ENCODE data around the gene KCNK6.

The KCNK6 gene

GRCh38 chr19:38285567-38285966 lies 34.1 kb upstream of the KCNK6 start:
- Mint-ChIP-seq H3K27ac (peak overlapping the region; percentile 89), H3K36me3 (ENCODE audit: low read depth) (peaks cover 97% of the 10 kb centered on the region), H3K4me1 (ENCODE audit: low read depth) (peaks cover 89% of the 10 kb centered on the region), H3K4me3 (peak overlapping the region; percentile 32), H3K9me3 (no peaks in the 10 kb centered on the region), H3K27me3 (no peaks in the 10 kb centered on the region)
- intact Hi-C loops (cut with micrococcal nuclease) = loop anchor here (2.0 to 5.0 kb wide), 2 partner anchors 35 to 38 kb away; no protein-coding TSS in a partner anchor

- Mint-ChIP-seq H3K4me1 (ENCODE audit: low read depth) (peaks cover 85% of the 10 kb centered on the region), H3K9me3 (no peaks in the 10 kb centered on the region), H3K27ac (peak overlapping the region; percentile 89), H3K27me3 (no peaks in the 10 kb centered on the region), H3K36me3 (ENCODE audit: low read depth) (peaks cover 97% of the 10 kb centered on the region), H3K4me3 (peak overlapping the region; percentile 78)
- intact Hi-C loops (cut with micrococcal nuclease) = loop anchor here (5.0 kb wide), 1 partner anchor 40 kb away; no protein-coding TSS in a partner anchor
Observed at GRCh38 chr19:38287604-38288003, 32.0 kb upstream of the KCNK6 start.

- peak overlapping the region; percentile 78 for H3K4me3 Mint-ChIP-seq
- no peaks in the 10 kb centered on the region for H3K9me3 Mint-ChIP-seq
- intact Hi-C loops (cut with micrococcal nuclease) = loop anchor here (5.0 kb wide), 1 partner anchor 41 kb away; no protein-coding TSS in a partner anchor
- H3K4me1 Mint-ChIP-seq (ENCODE audit: low read depth) = peaks cover 85% of the 10 kb centered on the region
- H3K36me3 Mint-ChIP-seq (ENCODE audit: low read depth) = peaks cover 100% of the 10 kb centered on the region
- H3K27ac Mint-ChIP-seq = peak overlapping the region; percentile 89
- no peaks in the 10 kb centered on the region for H3K27me3 Mint-ChIP-seq
Observed at GRCh38 chr19:38288123-38288855, 31.4 kb upstream of the KCNK6 start.

- intact Hi-C loops (cut with micrococcal nuclease) = loop anchor here (5.0 kb wide), 1 partner anchor 43 kb away; no protein-coding TSS in a partner anchor
- Mint-ChIP-seq H3K27ac (peak overlapping the region; percentile 59), H3K27me3 (no peaks in the 10 kb centered on the region), H3K4me1 (ENCODE audit: low read depth) (peaks cover 72% of the 10 kb centered on the region), H3K4me3 (no peak overlapping the region), H3K9me3 (no peaks in the 10 kb centered on the region), H3K36me3 (ENCODE audit: low read depth) (peaks cover 100% of the 10 kb centered on the region)
Observed at GRCh38 chr19:38289955-38290354, 29.7 kb upstream of the KCNK6 start.

GRCh38 chr19:38290631-38291147 lies 29.0 kb upstream of the KCNK6 start:
- intact Hi-C loops (cut with micrococcal nuclease) = no loop called here
- Mint-ChIP-seq H3K4me1 (ENCODE audit: low read depth) (peaks cover 68% of the 10 kb centered on the region), H3K36me3 (ENCODE audit: low read depth) (peaks cover 97% of the 10 kb centered on the region), H3K9me3 (no peaks in the 10 kb centered on the region), H3K27me3 (no peaks in the 10 kb centered on the region), H3K27ac (peak overlapping the region; percentile 59), H3K4me3 (no peak overlapping the region)

GRCh38 chr19:38291855-38292254 lies 27.8 kb upstream of the KCNK6 start:
- H3K27ac Mint-ChIP-seq = no peak overlapping the region
- intact Hi-C loops (cut with micrococcal nuclease) = no loop called here

GRCh38 chr19:38293281-38293680 lies 26.4 kb upstream of the KCNK6 start:
- peaks cover 47% of the 10 kb centered on the region for H3K4me1 Mint-ChIP-seq (ENCODE audit: low read depth)
- H3K9me3 Mint-ChIP-seq = no peaks in the 10 kb centered on the region
- intact Hi-C loops (cut with micrococcal nuclease) = no loop called here
- H3K36me3 Mint-ChIP-seq (ENCODE audit: low read depth) = peaks cover 77% of the 10 kb centered on the region
- peak overlapping the region; percentile 33 for H3K27ac Mint-ChIP-seq
- H3K4me3 Mint-ChIP-seq = no peak overlapping the region
- H3K27me3 Mint-ChIP-seq = no peaks in the 10 kb centered on the region

More at GRCh38 chr19:38291855-38292254, 27.8 kb upstream of the KCNK6 start:
- Mint-ChIP-seq H3K27me3 (no peaks in the 10 kb centered on the region), H3K4me1 (ENCODE audit: low read depth) (peaks cover 61% of the 10 kb centered on the region), H3K4me3 (no peak overlapping the region), H3K36me3 (ENCODE audit: low read depth) (peaks cover 91% of the 10 kb centered on the region), H3K9me3 (no peaks in the 10 kb centered on the region)

- H3K4me1 Mint-ChIP-seq (ENCODE audit: low read depth) = peaks cover 45% of the 10 kb centered on the region
- peak overlapping the region; percentile 33 for H3K27ac Mint-ChIP-seq
- H3K9me3 Mint-ChIP-seq = no peaks in the 10 kb centered on the region
- H3K36me3 Mint-ChIP-seq (ENCODE audit: low read depth) = peaks cover 73% of the 10 kb centered on the region
- H3K27me3 Mint-ChIP-seq = no peaks in the 10 kb centered on the region
- no peak overlapping the region for H3K4me3 Mint-ChIP-seq
- intact Hi-C loops (cut with micrococcal nuclease) = no loop called here
Observed at GRCh38 chr19:38294090-38294489, 25.6 kb upstream of the KCNK6 start.

GRCh38 chr19:38298821-38299680 lies 20.6 kb upstream of the KCNK6 start:
- Mint-ChIP-seq H3K9me3 (no peaks in the 10 kb centered on the region), H3K27ac (no peak overlapping the region), H3K36me3 (ENCODE audit: low read depth) (peaks cover 44% of the 10 kb centered on the region), H3K4me3 (no peak overlapping the region), H3K4me1 (ENCODE audit: low read depth) (peaks cover 23% of the 10 kb centered on the region), H3K27me3 (no peaks in the 10 kb centered on the region)
- intact Hi-C loops (cut with micrococcal nuclease) = no loop called here

GRCh38 chr19:38303517-38304351 lies 15.9 kb upstream of the KCNK6 start, which contains the start of gene C19orf33:
TSS of gene C19orf33 (plus strand) at chr19:38304251. CDS start at chr19:38304262, 11 bp downstream.
- intact Hi-C loops (cut with micrococcal nuclease) = no loop called here
- H3K27ac Mint-ChIP-seq = no peak within 1 kb of the TSS
- H3K9me3 Mint-ChIP-seq = no peaks in the 10 kb centered on the region
- H3K4me1 Mint-ChIP-seq (ENCODE audit: low read depth) = peaks cover 51% of the 10 kb centered on the region
- no peak within 1 kb of the TSS for H3K4me3 Mint-ChIP-seq
- H3K36me3 Mint-ChIP-seq (ENCODE audit: low read depth) = peaks cover 67% of the 10 kb centered on the region
- no peaks in the 10 kb centered on the region for H3K27me3 Mint-ChIP-seq

GRCh38 chr19:38304352-38304865 lies 15.2 kb upstream of the KCNK6 start:
- Mint-ChIP-seq H3K27ac (no peak overlapping the region), H3K4me3 (no peak overlapping the region), H3K9me3 (no peaks in the 10 kb centered on the region), H3K27me3 (no peaks in the 10 kb centered on the region), H3K36me3 (ENCODE audit: low read depth) (peaks cover 74% of the 10 kb centered on the region), H3K4me1 (ENCODE audit: low read depth) (peaks cover 58% of the 10 kb centered on the region)
- intact Hi-C loops (cut with micrococcal nuclease) = no loop called here

- intact Hi-C loops (cut with micrococcal nuclease) = no loop called here
- Mint-ChIP-seq H3K27ac (no peak overlapping the region), H3K4me1 (ENCODE audit: low read depth) (peaks cover 64% of the 10 kb centered on the region), H3K27me3 (no peaks in the 10 kb centered on the region), H3K4me3 (no peak overlapping the region), H3K36me3 (ENCODE audit: low read depth) (peaks cover 79% of the 10 kb centered on the region), H3K9me3 (no peaks in the 10 kb centered on the region)
Observed at GRCh38 chr19:38304866-38305429, 14.7 kb upstream of the KCNK6 start.

GRCh38 chr19:38306236-38306635 lies 13.4 kb upstream of the KCNK6 start:
- H3K4me1 Mint-ChIP-seq (ENCODE audit: low read depth) = peaks cover 67% of the 10 kb centered on the region
- intact Hi-C loops (cut with micrococcal nuclease) = no loop called here

More at GRCh38 chr19:38306236-38306635, 13.4 kb upstream of the KCNK6 start:
- H3K27ac Mint-ChIP-seq = no peak overlapping the region
- no peaks in the 10 kb centered on the region for H3K9me3 Mint-ChIP-seq
- H3K27me3 Mint-ChIP-seq = no peaks in the 10 kb centered on the region
- H3K4me3 Mint-ChIP-seq = no peak overlapping the region
- H3K36me3 Mint-ChIP-seq (ENCODE audit: low read depth) = peaks cover 84% of the 10 kb centered on the region

All from dendritic cell treated with granulocyte-macrophage colony-stimulating factor and Interleukin-4, amounts not matched to agents 40 ng/mL and 50 ng/mL, for 4 days (primary cell).